Fibroblast of villous mesenchyme (primary cell): ENCODE measurements around the gene TMEM191C. TPM values are rescaled to one million over a fixed set of nuclear protein-coding genes. Genes with fewer than 3 reads are reported as not detected.

Experiments used
- total RNA-seq: library from RNA; depleted of rRNA; stranded (reverse); fragments of >200 nt; gene quantifications from 2 replicates; pipeline ENCODE4 v1.2.3, GENCODE V29; 2012

The TMEM191C gene
- total RNA-seq, 1 donor = 1.7 TPM

Other genes with a start within 250 kb of the TMEM191C start
- under 0.01 and 0.32 TPM in 2 replicates for gene RIMBP3B, start 83.6 kb upstream of the TMEM191C start, total RNA-seq
- gene HIC2, start 50.0 kb upstream of the TMEM191C start, total RNA-seq = 2.9 and 3.0 TPM in 2 replicates
- gene RIMBP3C, start 84.1 kb downstream of the TMEM191C start, total RNA-seq = 0.43 and 0.64 TPM in 2 replicates
- 43.5 and 56.1 TPM in 2 replicates for gene UBE2L3, start 100.3 kb downstream of the TMEM191C start, total RNA-seq
- 19.0 and 27.1 TPM in 2 replicates for gene YDJC, start 162.6 kb downstream of the TMEM191C start, total RNA-seq
- gene CCDC116, start 165.4 kb downstream of the TMEM191C start, total RNA-seq = 0.32 and 0.43 TPM in 2 replicates
- 22.0 and 27.7 TPM in 2 replicates for gene SDF2L1, start 174.9 kb downstream of the TMEM191C start, total RNA-seq
- gene PPIL2, start 198.6 kb downstream of the TMEM191C start, total RNA-seq = 26.8 and 32.2 TPM in 2 replicates